GM23338 (cell line): ENCODE results near the gene ARHGAP10. TPM values are rescaled to one million over a fixed set of nuclear protein-coding genes. Genes with fewer than 3 reads are reported as not detected.

Experiments used
- ATAC-seq: fragments of 200-7000 bp; cut with Tn5 transposase; 3 replicates; pipeline ENCODE4 v1.9.1; 2020
- DNase-seq: peaks from one replicate; pipeline ENCODE4 v3.0.0-alpha.2; 2015; ENCODE audit warnings: low spot score
- H2AFZ ChIP-seq: fragments of 200-600 bp; sonication (generic); 2 replicates; pipeline ENCODE4 v1.8.0; 2016; ENCODE audit warnings: antibody characterized with exemption, mild to moderate bottlenecking, moderate library complexity
- H3F3A ChIP-seq: fragments of 200-600 bp; sonication (generic); replicated peaks from 2 replicates; pipeline ENCODE4 v1.8.0; 2017; ENCODE audit warnings: antibody characterized with exemption, mixed run types, low read depth
- H3K27ac ChIP-seq: fragments of 200-600 bp; sonication (generic); 2 replicates; pipeline ENCODE4 v1.6.1; 2016; ENCODE audit warnings: low read depth
- H3K27me3 ChIP-seq: fragments of 200-600 bp; sonication (generic); 2 replicates; pipeline ENCODE4 v1.8.0; 2016; ENCODE audit warnings: mild to moderate bottlenecking, mixed run types, moderate library complexity; ENCODE audit not compliant: insufficient read depth
- H3K36me3 ChIP-seq: fragments of 200-600 bp; sonication (generic); 2 replicates; pipeline ENCODE4 v1.8.0; 2016; ENCODE audit warnings: mild to moderate bottlenecking; ENCODE audit not compliant: insufficient read depth
- H3K4me1 ChIP-seq: fragments of 200-600 bp; sonication (generic); 2 replicates; pipeline ENCODE4 v1.8.0; 2016; ENCODE audit warnings: mild to moderate bottlenecking, moderate library complexity; ENCODE audit not compliant: insufficient read depth
- H3K4me2 ChIP-seq: fragments of 200-600 bp; sonication (generic); 2 replicates; pipeline ENCODE4 v1.7.1; 2017; ENCODE audit warnings: mixed run types
- H3K4me3 ChIP-seq: fragments of 200-600 bp; sonication (generic); 2 replicates; pipeline ENCODE4 v1.6.1; 2016; ENCODE audit warnings: mixed run types
- H3K79me2 ChIP-seq: fragments of 200-600 bp; sonication (generic); replicated peaks from 2 replicates; pipeline ENCODE4 v1.8.0; 2017; ENCODE audit warnings: mild to moderate bottlenecking; ENCODE audit not compliant: insufficient read depth
- H3K9me2 ChIP-seq: fragments of 200-600 bp; sonication (generic); 2 replicates; pipeline ENCODE4 v1.8.0; 2017; ENCODE audit not compliant: insufficient read depth
- H4K20me1 ChIP-seq: fragments of 200-600 bp; sonication (generic); replicated peaks from 2 replicates; pipeline ENCODE4 v1.8.0; 2017; ENCODE audit warnings: mild to moderate bottlenecking; ENCODE audit not compliant: insufficient read depth
- H3K27ac Mint-ChIP-seq: 2 replicates; pipeline ENCODE4 v1.8.0; 2020; ENCODE audit warnings: inconsistent platforms, mild to moderate bottlenecking, moderate library complexity, mixed read lengths
- H3K27me3 Mint-ChIP-seq: 3 replicates; pipeline ENCODE4 v1.8.0; 2022; ENCODE audit warnings: low read depth, mild to moderate bottlenecking, moderate library complexity, mixed read lengths, inconsistent platforms; ENCODE audit not compliant: insufficient read depth, poor library complexity
- H3K36me3 Mint-ChIP-seq: 3 replicates; pipeline ENCODE4 v1.8.0; 2021; ENCODE audit warnings: low read depth, mild to moderate bottlenecking, inconsistent platforms, moderate library complexity, mixed read lengths
- H3K4me1 Mint-ChIP-seq: 3 replicates; pipeline ENCODE4 v1.8.0; 2020; ENCODE audit warnings: mild to moderate bottlenecking, inconsistent platforms, mixed read lengths
- H3K4me3 Mint-ChIP-seq: 3 replicates; pipeline ENCODE4 v1.8.0; 2021; ENCODE audit warnings: moderate library complexity, mild to moderate bottlenecking, inconsistent platforms, mixed read lengths
- H3K9me3 Mint-ChIP-seq: 3 replicates; pipeline ENCODE4 v1.8.0; 2020; ENCODE audit warnings: moderate library complexity, mild to moderate bottlenecking, inconsistent platforms, mixed read lengths
- CREB1 ChIP-seq: fragments of 250-450 bp; sonication (Bioruptor Pico); IDR thresholded peaks from 2 replicates; pipeline ENCODE4 v1.5.0; 2020; ENCODE audit warnings: low read depth, mild to moderate bottlenecking, moderate library complexity
- ETS1 ChIP-seq: IDR thresholded peaks from 2 replicates; pipeline ENCODE4 v1.6.1; 2016; ENCODE audit warnings: antibody characterized with exemption
- EZH2 ChIP-seq: fragments of 200-600 bp; sonication (generic); IDR thresholded peaks from one replicate; pipeline ENCODE4 v1.8.0; 2017; ENCODE audit warnings: antibody characterized with exemption, mild to moderate bottlenecking, low read depth; ENCODE audit not compliant: unreplicated experiment
- EZH2phosphoT487 ChIP-seq: fragments of 200-600 bp; sonication (generic); IDR thresholded peaks from one replicate; pipeline ENCODE4 v1.8.1; 2018; ENCODE audit warnings: antibody characterized with exemption; ENCODE audit not compliant: unreplicated experiment
- NANOG ChIP-seq: IDR thresholded peaks from 2 replicates; pipeline ENCODE4 v1.6.1; 2016; ENCODE audit warnings: antibody characterized with exemption, borderline replicate concordance
- POLR2AphosphoS5 ChIP-seq: IDR thresholded peaks from 2 replicates; pipeline ENCODE4 v1.6.1; 2016; ENCODE audit warnings: antibody characterized with exemption, low read depth
- REST ChIP-seq: IDR thresholded peaks from one replicate; pipeline ENCODE4 v1.6.1; 2018; ENCODE audit warnings: antibody characterized with exemption; ENCODE audit not compliant: unreplicated experiment
- STAT1 ChIP-seq: IDR thresholded peaks from one replicate; pipeline ENCODE4 v1.6.1; 2016; ENCODE audit warnings: antibody characterized with exemption; ENCODE audit not compliant: unreplicated experiment
- ZNF114 ChIP-seq: fragments of 250-450 bp; sonication (Bioruptor Pico); IDR thresholded peaks from 2 replicates; pipeline ENCODE4 v1.5.0; 2020; ENCODE audit warnings: mild to moderate bottlenecking, moderate library complexity
- ZNF462 ChIP-seq: fragments of 250-450 bp; sonication (Bioruptor Pico); IDR thresholded peaks from 2 replicates; pipeline ENCODE4 v1.5.0; 2020; ENCODE audit warnings: mild to moderate bottlenecking, moderate library complexity
- polyA plus RNA-seq: library from polyadenylated mRNA; unstranded; fragments of >200 nt; fragmentation: Nextera tagmentation; extraction: Ambion mirVana; gene quantifications from 2 replicates; pipeline ENCODE4 v1.2.1, GENCODE V29; 2016
- total RNA-seq: library from RNA; depleted of rRNA; stranded (reverse); fragments of >200 nt; shearing (Covaris generic); gene quantifications from 2 replicates; pipeline ENCODE4 v1.2.3, GENCODE V29; 2014

The ARHGAP10 gene
- total and polyA plus RNA-seq, 2 experiments from 2014 or later: 5.1 to 6.3 TPM

- Mint-ChIP-seq H3K27me3 (no peaks in the 10 kb centered on the region), H3K4me1 (peaks cover 11% of the 10 kb centered on the region), H3K9me3 (no peaks in the 10 kb centered on the region), H3K36me3 (no peaks in the 10 kb centered on the region), H3K4me3 (no peak overlapping the region), H3K27ac (no peak overlapping the region)
- no peak overlapping the region for H3K4me3 ChIP-seq
- ATAC-seq: no peak
- H3F3A ChIP-seq: no peaks in the 10 kb centered on the region
- no peak for DNase-seq
- H3K36me3 ChIP-seq: no peaks in the 10 kb centered on the region
- 0 out of 2 replicates have a peak, but pooled peaks cover 8% of the 10 kb centered on the region for H3K4me1 ChIP-seq
- H4K20me1 ChIP-seq: no peaks in the 10 kb centered on the region
- H3K27me3 ChIP-seq: no peaks in the 10 kb centered on the region
- H3K79me2 ChIP-seq: no peaks in the 10 kb centered on the region
- no peak overlapping the region for H2AFZ ChIP-seq
- H3K27ac ChIP-seq: no peak overlapping the region
- H3K4me2 ChIP-seq: no peak overlapping the region
- H3K9me2 ChIP-seq: no peaks in the 10 kb centered on the region
- no peak for TF ChIP-seq CREB1 (CRISPR knock-in tag)
- no peak for TF ChIP-seq STAT1
- no peak for TF ChIP-seq EZH2
- TF ChIP-seq REST: no peak
- no peak for TF ChIP-seq ZNF114 (CRISPR knock-in tag)
- TF ChIP-seq EZH2phosphoT487: no peak
Observed at GRCh38 chr4:147828331-147828905, 96.5 kb downstream of the ARHGAP10 start.

GRCh38 chr4:147829401-147830101, 97.7 kb downstream of the ARHGAP10 start:
- DNase-seq (no peak), ATAC-seq (peak; percentile 78)
- Histone ChIP-seq H3K36me3 (no peaks in the 10 kb centered on the region), H3K4me3 (no peak overlapping the region), H3K27ac (0 out of 2 replicates have a peak overlapping the region, but pooled peaks have one; percentile 19), H4K20me1 (no peaks in the 10 kb centered on the region), H3K4me1 (0 out of 2 replicates have a peak, but pooled peaks cover 8% of the 10 kb centered on the region), H3K9me2 (no peaks in the 10 kb centered on the region), H3K27me3 (no peaks in the 10 kb centered on the region), H3K79me2 (no peaks in the 10 kb centered on the region), H2AFZ (peak overlapping the region; percentile 63; the same call in 1 of the 2 replicates), H3K4me2 (no peak overlapping the region), H3F3A (no peaks in the 10 kb centered on the region)
- Mint-ChIP-seq H3K36me3 (no peaks in the 10 kb centered on the region; the same call in 2 of the 3 replicates), H3K4me3 (no peak overlapping the region), H3K9me3 (no peaks in the 10 kb centered on the region), H3K4me1 (peaks cover 13% of the 10 kb centered on the region), H3K27ac (no peak overlapping the region; the same call in 1 of the 2 replicates), H3K27me3 (no peaks in the 10 kb centered on the region)
- TF ChIP-seq ZNF114 (CRISPR knock-in tag) (no peak), ETS1 (no peak), NANOG (no peak), CREB1 (CRISPR knock-in tag) (no peak), ZNF462 (CRISPR knock-in tag) (no peak), POLR2AphosphoS5 (no peak), STAT1 (no peak)
